Trophoblast cell (in vitro differentiated cells and primary cell): ENCODE results near the gene INTS1.

Experiments
- DNase-seq, 2 donors: peaks; one replicate each; pipeline ENCODE4 v3.0.0-alpha.2; 2016
- H2AFZ ChIP-seq: 2 replicates; pipeline ENCODE4 v1.6.1; 2013; ENCODE audit warnings: low read length, moderate library complexity, mild to moderate bottlenecking; ENCODE audit not compliant: insufficient read depth, poor library complexity
- H2AK5ac ChIP-seq: 2 replicates; pipeline ENCODE4 v1.6.1; 2013; ENCODE audit warnings: mild to moderate bottlenecking, low read length
- H2BK120ac ChIP-seq: 2 replicates; pipeline ENCODE4 v1.6.1; 2013; ENCODE audit warnings: low read length, mild to moderate bottlenecking, moderate library complexity; ENCODE audit not compliant: insufficient read depth, poor library complexity
- H2BK12ac ChIP-seq: 2 replicates; pipeline ENCODE4 v1.6.1; 2013; ENCODE audit warnings: mild to moderate bottlenecking, low read length, moderate library complexity
- H2BK5ac ChIP-seq: 2 replicates; pipeline ENCODE4 v1.6.1; 2013; ENCODE audit warnings: low read length, low read depth, moderate library complexity, mild to moderate bottlenecking; ENCODE audit not compliant: poor library complexity
- H3K14ac ChIP-seq: 2 replicates; pipeline ENCODE4 v1.6.1; 2013; ENCODE audit warnings: mild to moderate bottlenecking, low read length
- H3K18ac ChIP-seq: 2 replicates; pipeline ENCODE4 v1.6.1; 2013; ENCODE audit warnings: mild to moderate bottlenecking, low read length
- H3K23ac ChIP-seq: 2 replicates; pipeline ENCODE4 v1.6.1; 2013; ENCODE audit warnings: low read length
- H3K27ac ChIP-seq: 2 replicates; pipeline ENCODE4 v1.5.1; 2013; ENCODE audit warnings: low read depth, mild to moderate bottlenecking, inconsistent platforms, low read length, moderate library complexity
- H3K27me3 ChIP-seq: 2 replicates; pipeline ENCODE4 v1.6.1; 2013; ENCODE audit warnings: inconsistent platforms, mild to moderate bottlenecking, low read length, moderate library complexity; ENCODE audit not compliant: insufficient read depth
- H3K36me3 ChIP-seq, 2 experiments: 1 replicate in 1 of 2; 2 replicates in 1 of 2; pipeline ENCODE4 v1.6.1; 2013; ENCODE audit warnings: low read length in 2 of 2, mild to moderate bottlenecking in 2 of 2, moderate library complexity in 1 of 2; ENCODE audit not compliant: insufficient read depth in 2 of 2, control insufficient read depth in 1 of 2
- H3K4ac ChIP-seq: 2 replicates; pipeline ENCODE4 v1.6.1; 2013; ENCODE audit warnings: low read depth, mild to moderate bottlenecking, low read length, moderate library complexity
- H3K4me1 ChIP-seq, 2 experiments: 1 replicate in 1 of 2; 2 replicates in 1 of 2; pipeline ENCODE4 v1.6.1; 2013; ENCODE audit warnings: low read length in 2 of 2, mild to moderate bottlenecking in 2 of 2, moderate library complexity in 1 of 2; ENCODE audit not compliant: insufficient read depth in 2 of 2, control insufficient read depth in 1 of 2
- H3K4me2 ChIP-seq: 2 replicates; pipeline ENCODE4 v1.6.1; 2013; ENCODE audit warnings: inconsistent platforms, mild to moderate bottlenecking, low read length, moderate library complexity
- H3K4me3 ChIP-seq: 2 replicates; pipeline ENCODE4 v1.5.1; 2013; ENCODE audit warnings: mild to moderate bottlenecking, low read depth, low read length, inconsistent platforms
- H3K79me1 ChIP-seq: one replicate; pipeline ENCODE4 v1.6.1; 2013; ENCODE audit warnings: low read length
- H3K79me2 ChIP-seq: 2 replicates; pipeline ENCODE4 v1.6.1; 2013; ENCODE audit warnings: low read length, mild to moderate bottlenecking; ENCODE audit not compliant: control insufficient read depth, insufficient read depth, poor library complexity
- H3K9ac ChIP-seq: 2 replicates; pipeline ENCODE4 v1.6.1; 2013; ENCODE audit warnings: mild to moderate bottlenecking, low read length
- H3K9me3 ChIP-seq: 2 replicates; pipeline ENCODE4 v1.6.1; 2013; ENCODE audit warnings: low read depth, mild to moderate bottlenecking, control low read depth, inconsistent platforms, low read length; ENCODE audit not compliant: insufficient read depth
- H4K12ac ChIP-seq: 2 replicates; pipeline ENCODE4 v1.6.1; 2013; ENCODE audit warnings: low read depth, mild to moderate bottlenecking, low read length, moderate library complexity
- H4K8ac ChIP-seq: 2 replicates; pipeline ENCODE4 v1.6.1; 2013; ENCODE audit warnings: low read depth, mild to moderate bottlenecking, low read length, moderate library complexity
- H4K91ac ChIP-seq: one replicate; pipeline ENCODE4 v1.6.1; 2013; ENCODE audit warnings: low read depth, mild to moderate bottlenecking, low read length, moderate library complexity
- WGBS: extraction: QIAGEN DNeasy Blood & Tissue Kit; methylation state at CpG from one replicate; pipeline ENCODE4 v1.1.7; 2013; ENCODE audit warnings: missing lambda C conversion rate; ENCODE audit not compliant: insufficient read length, insufficient coverage; ENCODE audit errors: extremely low coverage; 5-methylcytosine and 5-hydroxymethylcytosine counted together

Gene INTS1

DNA sequence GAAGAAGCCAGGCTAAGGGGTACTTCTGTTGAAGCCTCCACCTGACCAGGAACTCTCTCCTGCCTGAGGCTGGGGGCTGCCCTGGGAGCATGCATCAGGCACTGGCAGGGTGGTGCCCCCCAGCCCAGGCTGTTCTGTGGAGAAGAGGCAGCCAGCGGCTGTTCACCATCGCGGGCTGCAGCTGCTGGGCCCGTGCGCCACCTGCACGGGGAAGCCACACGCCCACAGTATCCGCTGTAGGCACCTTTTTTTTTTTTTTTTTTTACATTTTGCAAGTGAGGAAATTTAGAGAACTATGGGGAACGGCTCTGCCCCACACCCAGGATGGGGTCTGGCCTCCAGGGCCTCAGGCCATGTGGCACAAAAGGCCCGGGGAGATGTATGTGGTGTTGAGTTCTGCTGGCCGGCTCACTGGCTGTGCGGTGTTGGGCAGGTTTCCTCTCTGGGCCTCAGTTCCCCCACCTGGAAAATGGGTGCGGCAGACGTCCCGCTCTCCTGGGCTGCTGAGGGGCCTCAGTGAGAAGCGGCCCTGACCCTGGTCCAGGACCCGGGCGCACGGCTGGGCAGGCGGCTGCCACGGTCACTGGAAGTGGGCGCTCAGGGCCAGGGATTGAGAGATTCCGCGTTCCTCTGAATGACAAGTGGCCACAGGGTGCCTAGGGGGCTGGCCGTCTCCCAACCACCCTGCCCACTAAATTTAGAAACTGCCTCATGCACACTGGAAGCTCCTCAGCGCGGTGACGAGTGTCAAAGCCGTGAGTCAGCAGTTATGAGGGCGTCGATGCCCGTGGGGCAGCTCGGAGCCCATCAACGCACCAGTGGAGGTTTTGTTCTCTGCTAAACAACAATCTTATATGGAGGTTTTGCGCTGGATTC is 8.8 kb upstream of the INTS1 start:
- H2AK5ac ChIP-seq = no peak overlapping the region
- H3K27ac ChIP-seq = no peak overlapping the region
- H3K4me2 ChIP-seq = no peak overlapping the region
- no peaks in the 10 kb centered on the region for H3K79me2 ChIP-seq
- no peaks in the 10 kb centered on the region for H3K9me3 ChIP-seq
- no peak overlapping the region for H2BK120ac ChIP-seq
- H3K14ac ChIP-seq = no peak overlapping the region
- no peak overlapping the region for H4K12ac ChIP-seq
- H3K4ac ChIP-seq = no peak overlapping the region
- no peaks in the 10 kb centered on the region for H3K79me1 ChIP-seq
- H4K8ac ChIP-seq = no peak overlapping the region
- no peak overlapping the region for H3K9ac ChIP-seq
- no peaks in the 10 kb centered on the region for H3K27me3 ChIP-seq
- peak; percentile 96 to 98 for DNase-seq
- no peak overlapping the region for H3K4me3 ChIP-seq
- H3K4me1 ChIP-seq = no peaks in the 10 kb centered on the region
- no peak overlapping the region for H2BK12ac ChIP-seq
- H3K18ac ChIP-seq = no peak overlapping the region
- H2BK5ac ChIP-seq = no peak overlapping the region
- H4K91ac ChIP-seq = no peak overlapping the region
- WGBS = no CpG with 5 or more reads among the region's 35 CpGs
- no peaks in the 10 kb centered on the region for H3K36me3 ChIP-seq
- no peak overlapping the region for H3K23ac ChIP-seq
- H2AFZ ChIP-seq = no peak overlapping the region

DNA sequence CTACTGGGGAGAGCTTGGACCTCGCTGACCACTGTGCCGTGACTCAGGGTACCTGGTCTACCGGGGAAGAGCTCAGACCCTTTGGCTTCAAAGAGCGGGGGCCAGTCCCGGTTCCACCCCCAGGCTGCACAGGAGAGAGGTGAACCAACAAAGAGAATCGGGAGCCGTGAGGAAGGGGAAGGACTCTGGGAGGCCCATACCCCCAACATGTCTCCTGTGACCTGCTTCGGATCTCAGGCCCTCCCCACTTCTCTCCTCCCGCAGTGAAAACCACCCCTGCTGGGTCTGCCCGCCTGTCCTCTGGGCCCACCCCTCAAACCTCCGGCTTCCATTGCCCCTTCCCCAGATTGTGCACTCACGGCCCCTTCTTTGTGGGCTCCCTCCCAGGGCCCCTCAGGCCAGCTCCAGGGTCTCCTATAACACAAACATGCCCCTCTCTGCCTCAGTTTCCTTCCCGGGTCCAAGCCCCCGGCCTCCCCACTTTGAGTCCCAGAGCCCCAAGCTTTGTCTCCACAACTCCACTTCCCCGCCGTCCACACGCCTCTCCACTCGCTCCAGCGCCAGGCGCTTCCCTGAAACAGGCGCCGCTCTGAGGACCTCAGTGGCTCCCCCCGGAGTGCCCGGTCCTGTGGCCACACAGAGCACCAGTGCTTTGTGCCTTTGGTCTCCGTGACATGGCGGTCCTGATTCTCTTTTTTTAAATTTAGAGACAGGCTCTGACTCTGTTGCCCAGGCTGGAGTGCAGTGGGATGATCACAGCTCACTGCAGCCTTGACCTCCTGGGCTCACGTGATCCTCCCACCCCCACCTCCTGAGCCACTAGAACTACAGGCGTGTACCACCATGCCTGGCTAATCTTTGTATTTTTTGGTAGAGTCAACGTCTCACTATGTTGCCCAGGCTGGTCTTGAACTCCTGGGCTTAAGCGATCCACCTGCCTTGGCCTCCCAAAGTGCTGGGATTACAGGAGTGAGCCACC is 7.5 kb upstream of the INTS1 start:
- H3K36me3 ChIP-seq = no peaks in the 10 kb centered on the region
- H2BK120ac ChIP-seq = no peak overlapping the region
- H3K18ac ChIP-seq = no peak overlapping the region
- H4K12ac ChIP-seq = no peak overlapping the region
- no peak overlapping the region for H2BK5ac ChIP-seq
- H3K4ac ChIP-seq = no peak overlapping the region
- peak overlapping the region; percentile 28 for H4K91ac ChIP-seq
- no peak overlapping the region for H2BK12ac ChIP-seq
- no peak overlapping the region for H3K4me2 ChIP-seq
- H2AK5ac ChIP-seq = peak overlapping the region; percentile 41
- H3K23ac ChIP-seq = no peak overlapping the region
- no peak overlapping the region for H3K14ac ChIP-seq
- WGBS = no CpG with 5 or more reads among the region's 30 CpGs
- no peak for DNase-seq
- H3K4me3 ChIP-seq = no peak overlapping the region
- H3K4me1 ChIP-seq = peaks cover 0 to 2% of the 10 kb centered on the region in 2 experiments
- no peaks in the 10 kb centered on the region for H3K79me2 ChIP-seq
- no peak overlapping the region for H2AFZ ChIP-seq
- H3K9ac ChIP-seq = no peak overlapping the region
- no peaks in the 10 kb centered on the region for H3K27me3 ChIP-seq
- H4K8ac ChIP-seq = no peak overlapping the region
- H3K9me3 ChIP-seq = no peaks in the 10 kb centered on the region
- H3K27ac ChIP-seq = no peak overlapping the region
- H3K79me1 ChIP-seq = no peaks in the 10 kb centered on the region

GRCh38 chr7:1510780-1511154 is 6.6 kb upstream of the INTS1 start:
- WGBS = no CpG with 5 or more reads among the region's 16 CpGs
- H3K4me1 ChIP-seq = peaks cover 0 to 2% of the 10 kb centered on the region in 2 experiments
- H2BK120ac ChIP-seq = no peak overlapping the region
- no peaks in the 10 kb centered on the region for H3K27me3 ChIP-seq
- H2AFZ ChIP-seq = no peak overlapping the region
- no peak overlapping the region for H3K4ac ChIP-seq
- H3K36me3 ChIP-seq = no peaks in the 10 kb centered on the region
- H3K14ac ChIP-seq = no peak overlapping the region
- H3K23ac ChIP-seq = no peak overlapping the region
- no peak overlapping the region for H3K9ac ChIP-seq
- no peak for DNase-seq
- H2AK5ac ChIP-seq = no peak overlapping the region
- no peak overlapping the region for H3K4me2 ChIP-seq
- no peak overlapping the region for H3K27ac ChIP-seq
- H4K12ac ChIP-seq = no peak overlapping the region
- H3K9me3 ChIP-seq = no peaks in the 10 kb centered on the region
- no peaks in the 10 kb centered on the region for H3K79me2 ChIP-seq
- H4K8ac ChIP-seq = no peak overlapping the region
- H2BK12ac ChIP-seq = no peak overlapping the region
- H3K79me1 ChIP-seq = no peaks in the 10 kb centered on the region
- no peak overlapping the region for H3K18ac ChIP-seq
- H2BK5ac ChIP-seq = no peak overlapping the region
- H4K91ac ChIP-seq = peak overlapping the region; percentile 28
- no peak overlapping the region for H3K4me3 ChIP-seq

GRCh38 chr7:1509226-1509625 is 5.0 kb upstream of the INTS1 start:
- Histone ChIP-seq H3K14ac (no peak overlapping the region), H3K79me1 (peaks cover 2% of the 10 kb centered on the region), H4K12ac (no peak overlapping the region), H3K23ac (no peak overlapping the region), H2BK5ac (no peak overlapping the region), H2BK12ac (peak overlapping the region; percentile 65), H3K9ac (no peak overlapping the region), H2AK5ac (no peak overlapping the region), H3K4me3 (no peak overlapping the region), H3K9me3 (no peaks in the 10 kb centered on the region), H4K8ac (no peak overlapping the region), H3K27ac (no peak overlapping the region), H2BK120ac (no peak overlapping the region), H3K36me3 (no peaks in the 10 kb centered on the region), H3K4ac (no peak overlapping the region), H3K79me2 (peaks cover 2% of the 10 kb centered on the region), H3K18ac (no peak overlapping the region), H3K27me3 (no peaks in the 10 kb centered on the region), H4K91ac (peak overlapping the region; percentile 66), H3K4me2 (no peak overlapping the region), H2AFZ (no peak overlapping the region), H3K4me1 (peaks cover 0 to 2% of the 10 kb centered on the region in 2 experiments)
- DNase-seq = no peak
- WGBS = no CpG with 5 or more reads among the region's 14 CpGs
